Hematopoietic multipotent progenitor cell treated with erythropoietin and hydrocortisone succinate and interleukin-3 and kit ligand, for 17 days (in vitro differentiated cells): ENCODE results near the gene MROH9.

ENCODE experiments used
- DNase-seq: peaks from one replicate; pipeline ENCODE4 v3.0.0-alpha.2; 2015; ENCODE audit warnings: low spot score

The MROH9 gene

GRCh38 chr1:171084091-171084490 is 148.8 kb downstream of the MROH9 start:
- DNase-seq: no peak

- no peak for DNase-seq
These were observed 149.5 kb downstream of the MROH9 start for GRCh38 chr1:171084870-171085269.

DNA sequence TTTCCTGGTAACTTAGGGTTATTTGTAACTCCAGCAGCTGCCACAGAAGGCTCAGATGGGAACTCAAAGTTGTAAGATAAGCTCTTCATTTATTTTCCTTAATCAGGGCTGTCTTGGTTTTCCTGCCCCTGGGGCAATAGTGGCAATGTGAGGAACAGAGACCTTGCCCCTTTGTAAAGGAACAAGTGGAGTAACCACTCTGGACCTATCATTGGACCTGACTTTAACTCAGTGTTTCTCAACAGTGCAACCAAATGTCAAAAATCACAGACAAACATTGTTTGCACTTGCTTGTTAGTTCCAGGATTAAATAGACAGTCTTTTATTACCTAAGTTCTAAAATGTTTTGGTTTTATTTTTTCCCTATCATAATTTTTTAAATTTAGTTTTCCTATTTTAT is 152.6 kb downstream of the MROH9 start:
- DNase-seq: no peak

DNA sequence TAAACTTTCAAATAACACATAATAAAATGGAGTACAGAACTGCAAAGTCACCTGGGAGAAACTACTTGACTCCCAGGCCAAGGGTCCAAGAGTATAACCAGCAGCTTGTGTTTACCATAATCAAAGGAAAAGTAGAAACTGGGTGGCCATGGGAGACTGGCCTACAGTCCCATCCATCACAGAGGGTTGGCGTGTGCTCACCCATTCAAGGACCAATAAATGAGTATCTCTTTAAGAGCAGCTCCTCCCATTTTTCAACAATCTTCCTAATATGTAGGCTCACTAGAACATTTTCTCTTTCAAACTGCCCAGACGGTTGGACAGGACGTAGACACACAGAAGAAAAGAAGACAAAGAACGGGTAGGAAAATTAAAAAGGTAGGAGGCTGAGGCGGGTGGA is 155.3 kb downstream of the MROH9 start, which contains the start of gene FMO3:
TSS of gene FMO3 (plus strand) at position 302 of the 400 bp plus-strand sequence. CDS start 1,754 bp downstream, outside the sequence.
- DNase-seq: no peak

DNA sequence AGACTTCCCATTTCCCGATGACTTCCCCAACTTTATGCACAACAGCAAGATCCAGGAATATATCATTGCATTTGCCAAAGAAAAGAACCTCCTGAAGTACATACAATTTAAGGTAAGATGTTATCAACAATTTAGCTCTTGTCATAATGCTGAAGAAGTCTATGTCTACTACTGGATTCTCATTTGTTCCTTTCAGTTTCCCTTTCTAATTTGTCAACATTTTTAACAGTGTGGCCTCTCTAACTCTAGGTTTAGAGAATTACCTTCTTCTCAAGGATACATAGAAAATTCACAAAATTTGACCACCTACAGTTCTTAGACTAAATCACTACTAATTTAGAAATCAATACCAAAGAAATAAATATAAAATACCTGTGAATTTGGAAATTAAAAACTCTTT is 168.5 kb downstream of the MROH9 start:
- no peak for DNase-seq

DNA sequence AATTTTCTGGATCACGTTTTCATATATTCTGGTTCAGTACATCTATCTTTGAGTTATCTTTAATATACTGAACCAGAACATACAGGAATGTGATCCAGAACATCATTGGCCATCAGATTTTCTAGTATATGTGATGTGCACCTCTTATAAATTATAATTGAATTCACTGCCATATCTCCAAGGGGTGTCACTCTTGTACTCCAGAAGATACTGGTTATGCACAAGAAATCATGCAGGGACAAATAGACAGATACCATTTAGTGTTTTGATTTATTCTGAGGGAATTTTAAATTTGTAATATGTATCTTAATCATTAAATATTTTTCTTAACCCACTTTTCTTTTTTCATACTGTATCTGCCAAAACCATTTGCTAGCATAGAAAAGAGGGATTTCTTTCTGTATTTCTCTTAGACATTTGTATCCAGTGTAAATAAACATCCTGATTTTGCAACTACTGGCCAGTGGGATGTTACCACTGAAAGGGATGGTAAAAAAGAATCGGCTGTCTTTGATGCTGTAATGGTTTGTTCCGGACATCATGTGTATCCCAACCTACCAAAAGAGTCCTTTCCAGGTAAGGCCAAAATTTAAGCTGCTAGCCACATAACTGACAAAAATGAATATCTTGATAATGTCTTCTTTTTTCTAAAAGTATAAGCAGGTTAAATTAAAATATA is 172.1 kb downstream of the MROH9 start:
- no peak for DNase-seq

DNA sequence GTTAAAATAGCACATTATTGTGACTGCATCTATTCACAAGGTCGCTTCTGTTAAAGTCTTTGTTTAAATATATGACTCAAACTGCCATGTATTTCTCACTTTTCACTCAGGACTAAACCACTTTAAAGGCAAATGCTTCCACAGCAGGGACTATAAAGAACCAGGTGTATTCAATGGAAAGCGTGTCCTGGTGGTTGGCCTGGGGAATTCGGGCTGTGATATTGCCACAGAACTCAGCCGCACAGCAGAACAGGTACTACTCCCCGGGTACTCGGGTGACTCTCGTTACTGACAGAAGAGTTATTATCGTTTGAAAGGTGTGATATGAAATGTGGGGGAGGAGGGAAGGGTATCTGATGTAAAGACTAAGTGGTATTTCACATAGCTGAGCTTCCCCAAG is 172.6 kb downstream of the MROH9 start:
- no peak for DNase-seq

- no peak for DNase-seq
These were observed 174.6 kb downstream of the MROH9 start for GRCh38 chr1:171109966-171110365.

DNA sequence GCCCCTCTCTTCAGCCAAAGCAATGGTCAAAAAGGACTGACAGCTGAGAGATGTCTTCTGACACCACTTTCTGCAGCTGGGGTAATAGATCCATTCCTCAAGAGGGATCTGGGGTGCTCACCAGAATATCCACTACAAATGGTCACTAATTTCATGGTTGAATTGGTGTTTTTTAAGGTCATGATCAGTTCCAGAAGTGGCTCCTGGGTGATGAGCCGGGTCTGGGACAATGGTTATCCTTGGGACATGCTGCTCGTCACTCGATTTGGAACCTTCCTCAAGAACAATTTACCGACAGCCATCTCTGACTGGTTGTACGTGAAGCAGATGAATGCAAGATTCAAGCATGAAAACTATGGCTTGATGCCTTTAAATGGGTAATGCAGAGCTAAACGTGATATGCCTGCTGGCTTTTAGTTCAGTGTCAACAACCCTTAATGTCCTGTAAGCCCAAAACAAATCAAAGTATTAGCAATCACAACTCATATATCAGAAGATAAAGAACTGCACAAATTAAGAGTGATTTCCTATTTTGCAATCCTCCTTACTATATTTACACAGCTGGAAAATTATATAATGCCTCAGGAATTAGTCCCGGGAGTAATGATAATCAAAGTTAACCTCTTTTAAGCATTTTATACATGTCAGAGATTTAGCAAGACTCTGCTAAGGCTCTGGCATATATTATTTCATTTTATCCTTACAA is 175.4 kb downstream of the MROH9 start:
- no peak for DNase-seq

DNA sequence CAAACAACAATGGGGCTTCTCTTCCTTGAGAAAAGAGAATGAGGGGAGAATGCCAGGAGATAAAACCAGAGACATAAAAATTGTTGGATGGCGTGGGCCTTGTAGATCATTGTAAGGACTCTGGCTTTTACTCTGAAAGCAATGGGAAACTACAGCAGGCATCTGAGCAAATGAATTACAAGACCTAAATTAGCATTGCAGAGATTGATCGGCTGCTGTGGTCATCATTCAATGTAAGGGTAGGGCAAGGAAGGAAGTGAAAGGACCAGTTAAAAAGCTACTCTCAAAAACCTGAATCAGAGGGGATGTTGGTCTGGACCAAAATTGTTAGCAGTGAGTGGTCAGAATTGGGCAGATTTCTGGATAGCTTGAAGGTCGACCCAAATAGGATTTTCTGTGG is 176.8 kb downstream of the MROH9 start:
- no peak for DNase-seq

DNA sequence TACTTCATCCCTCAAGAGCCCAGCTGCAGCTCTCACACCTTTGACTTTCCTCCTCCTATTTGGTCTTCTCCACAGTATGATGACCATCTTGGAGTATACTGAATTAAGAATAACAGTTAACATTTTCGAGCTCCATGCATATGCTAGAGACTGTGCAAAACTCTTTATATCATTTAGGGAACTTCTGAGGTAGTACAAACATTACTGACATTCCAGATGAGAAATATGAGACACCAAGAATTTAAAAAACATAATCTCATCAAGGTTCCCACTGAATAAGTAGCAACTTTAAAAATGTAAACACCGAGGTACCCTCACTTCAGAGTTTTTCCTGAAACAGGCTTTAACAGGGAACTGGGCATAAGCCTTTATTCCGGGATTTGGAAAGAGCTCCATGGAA is 178.0 kb downstream of the MROH9 start:
- no peak for DNase-seq
